ENCODE measurements around the gene CHRNA5.

- no peak for TF ChIP-seq ZNF274 (IDR thresholded peaks at IDR 0.05; ENCODE audit: low read depth, low read length)
- no peak for TF ChIP-seq YY1 (IDR thresholded peaks at IDR 0.05; ENCODE audit: insufficient read depth, insufficient read length)
Measured at GRCh38 chr15:78617516-78617915, 52.2 kb downstream of the CHRNA5 start.
